Urinary bladder (tissue), 4 donors: ENCODE results near the gene TGFB1. TPM values are rescaled to one million over a fixed set of nuclear protein-coding genes. Genes with fewer than 3 reads are reported as not detected.

Experiments
- DNase-seq: peaks from one replicate; pipeline ENCODE4 v3.0.0-alpha.2; 2015; ENCODE audit errors: extremely low spot score
- H3K27ac ChIP-seq: one replicate; pipeline ENCODE4 v1.5.1; 2013; ENCODE audit warnings: low read depth, mild to moderate bottlenecking, moderate library complexity
- H3K36me3 ChIP-seq: one replicate; pipeline ENCODE4 v1.6.1; 2013; ENCODE audit warnings: mild to moderate bottlenecking, moderate library complexity; ENCODE audit not compliant: insufficient read depth
- H3K4me1 ChIP-seq: one replicate; pipeline ENCODE4 v1.6.1; 2013; ENCODE audit warnings: mild to moderate bottlenecking, moderate library complexity; ENCODE audit not compliant: insufficient read depth
- H3K4me3 ChIP-seq: one replicate; pipeline ENCODE4 v1.5.1; 2013; ENCODE audit warnings: low read depth, low read length
- WGBS: extraction: QIAGEN DNeasy Blood & Tissue Kit; methylation state at CpG from one replicate; pipeline ENCODE4 v1.1.7; 2013; 5-methylcytosine and 5-hydroxymethylcytosine counted together
- polyA plus RNA-seq: library from polyadenylated mRNA; stranded (reverse); fragments of 200-250 nt; gene quantifications from one replicate; pipeline ENCODE4 v1.2.3, GENCODE V29; 2013
- total RNA-seq: library from RNA; depleted of rRNA; stranded (reverse); fragments of >200 nt; gene quantifications from one replicate; pipeline ENCODE4 v1.2.3, GENCODE V29; 2014
- donor health status: healthy with polysubstance abuse.
- donor health status: healthy.

Gene TGFB1
- total RNA-seq (9.2 TPM), polyA plus RNA-seq (58.9 TPM)

DNA sequence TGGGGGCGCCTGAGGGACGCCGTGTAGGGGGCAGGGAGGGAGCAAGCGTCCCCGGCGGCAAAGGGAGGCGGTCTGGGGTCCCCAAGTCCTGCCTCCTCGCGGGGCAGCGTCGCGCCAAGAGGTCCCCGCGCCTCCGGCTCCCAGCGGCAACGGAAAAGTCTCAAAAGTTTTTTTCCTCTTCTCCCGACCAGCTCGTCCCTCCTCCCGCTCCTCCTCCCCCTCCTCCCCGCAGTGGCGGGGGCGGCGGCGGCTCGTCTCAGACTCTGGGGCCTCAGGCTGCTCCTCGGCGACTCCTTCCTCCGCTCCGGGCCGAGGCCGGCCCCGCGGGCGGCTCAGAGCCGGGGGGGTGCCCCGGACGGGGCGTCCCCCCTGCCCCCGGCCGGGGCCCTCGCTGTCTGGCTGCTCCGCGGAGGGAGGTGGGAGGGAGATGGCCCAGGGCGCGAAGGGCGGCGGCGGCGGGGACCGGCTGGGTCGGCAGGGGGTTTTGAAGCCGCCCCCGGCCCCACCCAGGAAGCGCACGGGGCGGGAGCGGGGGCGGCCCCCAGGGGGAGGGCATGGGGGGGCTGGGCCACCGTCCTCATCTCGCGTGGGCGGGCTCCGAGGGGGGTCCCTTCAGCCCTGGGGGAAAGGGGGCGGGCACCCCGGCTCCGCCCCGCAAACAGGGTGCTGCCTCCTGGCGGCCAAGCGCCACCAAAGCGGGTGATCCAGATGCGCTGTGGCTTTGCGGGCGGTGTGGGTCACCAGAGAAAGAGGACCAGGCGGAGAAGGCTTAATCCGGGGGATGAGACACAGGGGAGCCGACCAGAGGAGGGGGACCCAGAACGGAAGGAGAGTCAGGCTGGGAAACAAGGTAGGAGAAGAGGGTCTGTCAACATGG, at the start of gene TGFB1:
TSS of gene TGFB1 (minus strand) at position 457 of the 877 bp plus-strand sequence. CDS start 878 bp downstream, outside the sequence.
- Histone ChIP-seq H3K4me1 (peaks cover 3% of the 10 kb centered on the region), H3K4me3 (peak within 1 kb of the TSS; percentile 91), H3K36me3 (no peaks in the 10 kb centered on the region), H3K27ac (peak within 1 kb of the TSS; percentile 75)
- DNase-seq: no peak
- WGBS: 1% methylated on average over 78 of the region's 78 CpGs

DNA sequence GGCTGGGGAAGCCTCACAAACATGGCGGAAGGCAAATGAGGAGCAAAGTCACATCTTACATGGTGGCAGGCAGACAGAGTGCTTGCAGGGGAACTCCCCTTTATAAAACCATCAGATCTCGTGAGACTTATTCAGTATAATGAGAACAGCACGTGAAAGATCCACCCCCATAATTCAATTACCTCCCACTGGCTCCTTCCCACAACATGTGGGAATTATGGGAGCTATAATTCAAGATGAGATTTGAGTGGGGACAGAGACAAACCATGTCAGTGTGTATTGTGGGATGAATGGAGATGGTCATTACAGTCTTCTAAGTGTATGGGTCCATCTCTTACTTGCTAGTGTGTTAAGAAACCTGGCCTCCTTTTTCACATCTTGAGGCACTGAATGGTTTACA, 48.3 kb upstream of the TGFB1 start:
- no peak for DNase-seq
- Histone ChIP-seq H3K4me1 (peaks cover 4% of the 10 kb centered on the region), H3K27ac (no peak overlapping the region), H3K36me3 (no peaks in the 10 kb centered on the region), H3K4me3 (no peak overlapping the region)
- 81% methylated on average over 3 of the region's 3 CpGs for WGBS

DNA sequence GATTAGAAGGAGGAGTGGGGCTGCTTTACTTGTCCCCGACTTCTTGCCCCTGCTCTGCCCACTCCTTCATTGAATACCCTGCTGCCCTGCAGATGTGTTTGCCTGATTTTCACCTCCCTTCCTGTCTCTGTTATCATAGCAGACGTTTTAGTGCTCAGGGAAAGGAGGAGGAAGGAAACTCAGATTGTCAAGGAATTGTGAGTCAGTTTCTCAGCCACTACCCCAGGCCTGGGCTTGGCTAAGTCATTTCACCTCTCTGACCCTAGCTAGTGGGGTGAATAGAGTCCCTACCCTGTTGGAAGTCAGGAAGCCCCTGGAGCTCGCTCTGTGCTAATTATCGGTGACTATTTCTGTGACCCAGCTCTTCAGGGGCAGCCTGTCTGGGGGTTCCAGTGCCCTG, 47.8 kb upstream of the TGFB1 start:
- Histone ChIP-seq H3K27ac (no peak overlapping the region), H3K4me3 (no peak overlapping the region), H3K4me1 (peaks cover 4% of the 10 kb centered on the region), H3K36me3 (no peaks in the 10 kb centered on the region)
- 67% methylated on average over 4 of the region's 4 CpGs for WGBS
- DNase-seq: no peak

DNA sequence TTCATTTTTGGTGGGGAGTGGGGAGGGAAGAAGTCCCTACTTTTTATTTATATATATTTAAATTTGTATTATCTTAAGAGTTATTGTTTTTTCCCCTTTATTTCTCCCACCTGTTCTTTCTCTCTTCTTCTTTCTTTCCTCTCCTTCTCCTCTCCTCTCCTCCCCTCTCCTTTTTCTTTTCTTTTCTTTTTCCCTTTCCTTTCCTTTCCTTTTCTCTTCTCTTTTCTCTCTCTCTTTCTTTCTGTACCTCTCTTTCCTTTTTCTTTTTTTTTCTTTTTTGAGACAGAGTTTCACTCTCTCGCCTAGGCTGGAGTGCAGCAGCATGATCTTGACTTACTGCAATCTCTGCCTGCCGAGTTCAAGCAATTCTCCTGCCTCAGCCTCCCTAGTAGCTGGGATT, 45.8 kb upstream of the TGFB1 start:
- Histone ChIP-seq H3K4me3 (no peak overlapping the region), H3K36me3 (no peaks in the 10 kb centered on the region), H3K4me1 (peaks cover 4% of the 10 kb centered on the region), H3K27ac (no peak overlapping the region)
- DNase-seq: no peak
- WGBS: 93% methylated on average over 2 of the region's 2 CpGs

DNA sequence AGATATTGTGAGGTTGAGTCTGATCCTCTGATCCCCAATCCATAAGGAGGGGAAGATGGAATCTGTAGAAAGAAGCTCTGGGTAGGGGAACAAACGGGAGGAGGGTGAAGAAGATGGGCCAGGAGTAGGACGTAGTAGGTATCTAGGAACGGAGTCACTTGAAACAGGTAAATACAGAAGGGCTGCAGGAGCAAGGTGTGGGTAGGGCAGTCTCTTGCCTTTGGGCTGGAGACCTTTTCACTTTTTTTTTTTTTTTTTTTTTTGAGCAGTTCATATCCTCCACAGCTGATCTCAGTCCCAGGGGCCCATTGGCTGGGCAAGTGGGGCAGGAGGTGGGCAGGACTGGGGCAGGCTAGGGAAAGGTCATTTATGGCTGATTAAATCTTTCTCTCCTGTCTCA, 45.4 kb upstream of the TGFB1 start:
- Histone ChIP-seq H3K4me3 (no peak overlapping the region), H3K27ac (no peak overlapping the region), H3K36me3 (no peaks in the 10 kb centered on the region), H3K4me1 (peaks cover 4% of the 10 kb centered on the region)
- DNase-seq: no peak
- WGBS: 90% methylated on average over 3 of the region's 3 CpGs

DNA sequence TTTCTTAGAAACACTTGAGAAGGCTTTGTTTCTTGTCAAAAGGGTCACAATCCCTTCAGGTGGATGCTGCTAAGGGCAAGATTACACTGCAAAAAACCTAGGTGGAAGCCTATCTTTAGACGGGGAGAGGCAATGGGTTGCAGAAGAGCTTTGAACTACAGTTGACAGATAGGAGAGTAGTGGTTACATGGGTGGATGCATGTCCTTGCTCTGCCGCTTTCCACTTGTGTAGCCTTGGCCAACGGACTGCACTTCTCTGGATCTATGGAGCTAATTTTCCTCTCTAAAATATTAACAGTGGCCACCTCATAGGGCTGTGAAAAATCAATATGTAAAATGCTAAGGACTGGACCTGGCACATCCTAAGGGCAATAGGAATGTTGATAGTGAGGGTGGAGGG, 44.9 kb upstream of the TGFB1 start:
- H3K27ac ChIP-seq: no peak overlapping the region
- peak overlapping the region; percentile 77 for H3K4me3 ChIP-seq
- DNase-seq: no peak
- WGBS: 48% methylated on average over 3 of the region's 3 CpGs
- no peaks in the 10 kb centered on the region for H3K36me3 ChIP-seq
- H3K4me1 ChIP-seq: peaks cover 4% of the 10 kb centered on the region

DNA sequence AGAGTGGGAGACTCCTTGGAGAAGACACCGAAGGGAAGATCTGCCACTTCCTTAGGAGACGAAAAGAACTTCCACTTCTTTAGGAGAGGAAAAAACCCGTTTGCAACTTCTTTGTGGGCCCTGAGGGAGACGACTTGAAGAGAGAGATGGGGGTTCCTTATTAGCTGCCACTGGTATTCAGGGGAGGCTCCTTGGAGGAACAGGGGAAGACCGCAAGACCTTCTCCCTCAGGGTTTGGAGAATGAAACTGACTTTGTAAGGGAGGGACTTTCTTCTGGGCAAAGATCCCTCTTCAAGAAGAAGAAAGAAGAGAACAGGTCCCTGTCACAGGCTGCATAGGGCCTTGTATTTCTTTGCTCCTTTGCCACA, 44.3 kb upstream of the TGFB1 start:
- H3K4me1 ChIP-seq: peaks cover 4% of the 10 kb centered on the region
- peak overlapping the region; percentile 77 for H3K4me3 ChIP-seq
- DNase-seq: no peak
- 0% methylated on average over 5 of the region's 5 CpGs for WGBS
- no peaks in the 10 kb centered on the region for H3K36me3 ChIP-seq
- H3K27ac ChIP-seq: peak overlapping the region; percentile 77

DNA sequence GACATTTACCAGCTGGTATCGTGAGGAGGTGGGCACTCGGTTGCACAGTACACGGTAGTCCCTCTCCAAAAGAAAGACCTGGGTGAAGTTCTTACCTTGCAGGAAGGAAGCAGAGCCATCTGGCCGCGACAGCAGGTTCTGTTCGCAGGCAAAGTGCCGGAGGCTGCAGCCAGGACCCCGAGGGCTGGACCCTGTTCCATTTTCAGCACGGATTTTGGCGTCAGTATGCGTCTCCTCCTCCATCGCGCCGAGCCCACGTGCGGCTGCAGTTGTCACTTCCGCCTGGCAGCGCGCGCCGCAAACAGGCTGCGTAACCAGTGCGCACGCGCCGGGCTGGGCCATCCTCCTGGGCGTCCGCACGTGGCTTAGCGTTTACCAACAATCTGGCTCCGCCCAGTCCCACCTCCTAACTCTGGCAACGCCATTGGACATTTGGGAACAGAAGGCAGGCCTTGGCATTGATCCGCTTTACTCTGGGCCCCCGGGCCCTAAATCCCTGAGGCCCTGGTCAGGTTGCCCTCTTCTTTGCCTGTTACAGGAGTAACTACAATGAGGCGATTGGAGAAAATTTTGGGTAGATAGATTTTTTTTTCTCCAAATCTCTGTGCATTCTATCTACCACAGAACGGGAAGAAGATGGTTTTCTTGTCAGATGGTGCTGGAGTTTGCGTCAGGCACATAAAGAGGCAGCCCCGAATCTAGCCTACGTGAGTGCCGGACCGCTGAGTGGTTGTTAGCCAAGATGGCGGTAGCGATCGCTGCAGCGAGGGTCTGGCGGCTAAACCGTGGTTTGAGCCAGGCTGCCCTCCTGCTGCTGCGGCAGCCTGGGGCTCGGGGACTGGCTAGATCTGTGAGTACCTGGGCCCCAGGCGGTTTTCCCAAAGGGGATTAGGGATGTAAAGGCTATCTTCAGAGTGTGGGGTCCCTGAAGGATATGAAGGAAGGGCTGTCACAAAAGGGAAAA, 43.6 kb upstream of the TGFB1 start, which contains the start of the genes BCKDHA and EXOSC5:
TSS of gene BCKDHA (plus strand) at position 733 of the 964 bp plus-strand sequence. CDS start at position 743, 10 bp downstream.
TSS of gene EXOSC5 (minus strand) at position 274 of the 964 bp plus-strand sequence. CDS start at position 243, 31 bp downstream.
- Histone ChIP-seq H3K4me3 (peak within 1 kb of the TSS; percentile 77), H3K27ac (peak within 1 kb of the TSS; percentile 77), H3K36me3 (no peaks in the 10 kb centered on the region), H3K4me1 (peaks cover 4% of the 10 kb centered on the region)
- DNase-seq: peak; percentile 100
- under 1% methylated on average over 50 of the region's 50 CpGs for WGBS

DNA sequence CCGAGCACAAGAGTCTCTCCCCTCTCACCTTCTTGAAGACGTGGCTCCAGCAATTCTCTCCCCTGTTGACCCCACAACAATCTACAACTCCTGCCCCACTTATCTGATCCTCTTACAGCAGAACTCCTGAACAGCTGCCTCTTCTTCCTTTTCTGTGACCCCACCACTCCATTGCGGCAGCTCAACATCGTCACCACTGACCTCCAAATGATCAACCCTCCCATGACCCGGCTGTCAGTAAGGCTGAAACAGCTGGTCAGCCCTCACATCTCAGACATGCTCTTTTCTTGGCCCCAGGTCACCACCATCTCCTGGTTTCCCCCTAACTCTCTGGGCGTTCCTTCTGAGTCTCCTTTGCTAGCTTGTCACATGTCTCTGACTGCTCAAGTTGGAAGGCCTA, 41.6 kb upstream of the TGFB1 start:
- WGBS: 69% methylated on average over 6 of the region's 6 CpGs
- no peak for DNase-seq
- H3K4me1 ChIP-seq: peaks cover 4% of the 10 kb centered on the region

DNA sequence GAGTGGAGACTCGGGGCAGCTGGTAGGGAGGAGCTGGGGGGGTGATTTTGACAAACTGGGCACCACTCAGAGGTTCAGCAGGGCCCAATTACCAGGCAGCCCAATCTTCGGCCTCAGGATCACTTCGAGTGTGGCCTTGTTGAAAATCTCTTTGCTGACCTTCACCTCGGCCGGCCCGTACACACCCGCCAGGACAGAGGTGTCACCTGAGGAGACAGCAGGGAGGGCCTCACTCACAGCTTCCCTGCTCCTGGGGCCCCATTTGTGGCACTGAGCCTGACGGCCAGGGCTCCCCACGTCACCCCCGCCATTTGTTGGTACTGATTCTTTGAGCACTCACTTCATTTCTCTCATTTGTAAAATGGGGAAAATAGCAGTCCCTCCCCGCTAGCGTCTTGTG, 39.1 kb upstream of the TGFB1 start:
- no peaks in the 10 kb centered on the region for H3K36me3 ChIP-seq
- H3K27ac ChIP-seq: no peak overlapping the region
- DNase-seq: no peak
- no peaks in the 10 kb centered on the region for H3K4me1 ChIP-seq
- H3K4me3 ChIP-seq: no peak overlapping the region
- WGBS: 80% methylated on average over 12 of the region's 12 CpGs

More for the DNA sequence above, 41.6 kb upstream of the TGFB1 start:
- Histone ChIP-seq H3K4me3 (no peak overlapping the region), H3K36me3 (no peaks in the 10 kb centered on the region), H3K27ac (no peak overlapping the region)

DNA sequence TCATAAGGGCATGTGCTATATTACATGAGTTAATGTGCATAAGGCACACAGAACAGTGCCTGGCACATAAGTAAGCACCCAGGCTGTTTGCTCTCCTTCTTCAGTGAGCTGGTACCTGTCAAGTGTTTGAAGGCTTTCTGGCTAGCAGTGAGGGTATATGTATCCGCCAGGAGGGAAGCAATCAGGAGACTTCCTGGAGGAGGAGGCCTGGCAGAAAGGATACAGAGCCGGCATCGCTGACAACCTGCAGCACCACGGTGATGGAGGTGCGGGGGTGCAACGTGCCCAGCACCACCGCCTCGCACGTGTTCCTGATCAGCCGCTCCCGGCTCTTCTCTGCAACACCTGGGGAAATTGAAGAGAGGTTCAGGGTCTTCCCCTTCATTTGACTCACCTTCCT, 37.9 kb upstream of the TGFB1 start:
- Histone ChIP-seq H3K27ac (no peak overlapping the region), H3K36me3 (no peaks in the 10 kb centered on the region), H3K4me1 (no peaks in the 10 kb centered on the region), H3K4me3 (no peak overlapping the region)
- DNase-seq: no peak
- WGBS: 88% methylated on average over 11 of the region's 11 CpGs

DNA sequence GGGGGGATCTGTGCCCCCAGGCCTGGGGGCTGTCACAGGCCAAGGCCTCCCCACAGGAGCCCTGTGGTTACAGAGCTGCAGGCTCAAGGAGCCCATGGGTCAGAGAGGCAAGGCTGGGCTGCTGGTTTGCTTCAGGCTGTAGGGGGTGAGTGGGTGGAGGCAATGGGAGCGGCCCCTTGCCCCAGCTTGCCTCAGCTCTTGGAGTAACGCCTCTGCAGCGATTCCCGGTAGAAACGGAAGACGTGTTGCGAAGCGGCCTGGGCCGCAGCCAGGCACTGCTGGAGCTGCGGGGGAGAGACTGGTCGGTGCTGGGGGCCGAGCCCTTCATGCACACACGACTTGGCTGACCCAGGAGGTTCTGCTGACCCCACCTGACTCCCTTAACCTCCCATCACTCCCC, 32.7 kb upstream of the TGFB1 start:
- H3K4me3 ChIP-seq: no peak overlapping the region
- DNase-seq: no peak
- H3K36me3 ChIP-seq: no peaks in the 10 kb centered on the region
- H3K4me1 ChIP-seq: no peaks in the 10 kb centered on the region
- 84% methylated on average over 13 of the region's 13 CpGs for WGBS
- H3K27ac ChIP-seq: no peak overlapping the region

DNA sequence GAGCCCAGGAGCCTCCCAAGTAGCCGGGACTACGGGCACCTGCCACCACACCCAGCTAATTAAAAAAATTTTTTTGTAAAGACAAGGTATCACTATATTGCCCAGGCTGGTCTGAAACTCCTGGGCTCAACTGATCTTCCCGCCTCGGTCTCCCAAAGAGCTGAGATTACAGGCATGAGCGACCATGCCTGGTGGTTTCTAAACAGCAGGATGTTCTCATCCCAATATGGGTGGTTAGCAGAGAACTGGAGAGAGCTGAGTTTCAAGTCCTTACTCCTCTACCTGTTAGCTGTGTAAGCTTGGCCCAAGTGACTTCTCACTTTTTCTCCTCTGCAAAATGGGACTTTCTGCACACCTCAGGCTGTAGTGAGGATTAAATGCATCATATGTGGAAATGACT, 30.6 kb upstream of the TGFB1 start:
- H3K27ac ChIP-seq: no peak overlapping the region
- 88% methylated on average over 5 of the region's 5 CpGs for WGBS
- no peak overlapping the region for H3K4me3 ChIP-seq
- no peaks in the 10 kb centered on the region for H3K36me3 ChIP-seq
- no peak for DNase-seq
- no peaks in the 10 kb centered on the region for H3K4me1 ChIP-seq
